Hepatocyte (in vitro differentiated cells): ENCODE measurements around the gene BIRC2.

Experiments used
- CTCF ChIP-seq: fragments of 200-600 bp; sonication (generic); IDR thresholded peaks from 2 replicates; pipeline ENCODE4 v1.5.1; 2016; ENCODE audit warnings: antibody characterized with exemption, mild to moderate bottlenecking; ENCODE audit not compliant: poor library complexity
- EZH2 ChIP-seq: fragments of 200-600 bp; sonication (generic); IDR thresholded peaks from 2 replicates; pipeline ENCODE4 v1.6.1; 2016; ENCODE audit warnings: antibody characterized with exemption, mild to moderate bottlenecking, borderline replicate concordance
- EZH2phosphoT487 ChIP-seq: fragments of 200-600 bp; sonication (generic); IDR thresholded peaks from one replicate; pipeline ENCODE4 v1.6.1; 2018; ENCODE audit warnings: antibody characterized with exemption, mild to moderate bottlenecking, low read depth, moderate library complexity; ENCODE audit not compliant: unreplicated experiment, severe bottlenecking

GRCh38 chr11:102413497-102413896 lies 66.5 kb downstream of the BIRC2 start:
- TF ChIP-seq EZH2: no peak
- TF ChIP-seq CTCF: no peak
- no peak for TF ChIP-seq EZH2phosphoT487
